SH-SY5Y (cell line): Measurements from ENCODE around the gene MANEA.

Experiments used
- GATA2 ChIP-seq: IDR thresholded peaks from 2 replicates; pipeline ENCODE4 v1.6.1; 2011; ENCODE audit warnings: mild to moderate bottlenecking, low read depth, low read length
- GATA3 ChIP-seq: IDR thresholded peaks from 2 replicates; pipeline ENCODE4 v1.6.1; 2011; ENCODE audit warnings: low read depth, mild to moderate bottlenecking, low read length, moderate library complexity

DNA sequence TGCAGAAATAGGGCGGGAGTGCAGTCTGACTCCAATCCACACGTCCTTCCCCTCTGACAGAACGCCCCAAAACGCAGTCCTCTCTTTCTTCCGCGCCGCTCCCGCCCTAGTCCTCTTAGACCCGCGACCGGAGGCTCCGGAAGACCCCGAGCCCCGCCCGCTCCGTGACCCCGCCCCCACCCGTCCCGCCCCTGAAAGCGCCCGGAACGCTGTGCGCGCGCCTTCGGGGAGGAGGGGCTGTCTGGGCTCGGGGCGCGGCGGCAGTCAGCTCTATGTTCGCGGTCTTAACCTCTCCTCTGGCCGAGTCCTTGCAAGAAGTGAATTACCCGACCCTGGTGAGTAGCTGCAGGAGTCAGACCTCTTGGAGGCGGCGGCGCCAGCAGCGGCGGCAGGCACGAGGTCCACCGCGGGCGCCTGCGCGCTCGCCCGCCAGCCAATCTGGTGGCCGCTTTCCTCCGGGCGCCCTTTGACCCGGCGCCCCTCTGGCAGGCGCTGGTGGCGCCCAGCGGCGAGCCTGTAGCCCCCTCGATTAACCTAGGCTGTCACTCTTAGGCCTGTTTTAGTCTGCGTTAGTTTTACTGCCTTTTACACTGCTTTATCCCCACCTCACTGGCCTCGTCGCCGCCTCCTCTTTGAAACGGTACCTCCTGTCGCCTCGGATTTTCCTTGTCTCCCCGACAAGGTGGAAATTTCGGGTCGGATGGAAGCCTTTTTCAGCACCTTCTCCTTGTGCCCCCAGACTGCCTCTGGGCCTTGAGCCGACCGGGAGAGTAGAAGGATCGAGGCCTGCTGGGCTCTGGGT lies at the start of gene MANEA:
- TF ChIP-seq GATA3 (no peak), GATA2 (no peak)
